Activated T-cell treated with anti-CD3 and anti-CD28 coated beads, Interleukin-2, amount 50 U/mL, for 24 hours (primary cell): ENCODE data around the gene BBS5.

ENCODE experiments used
- DNase-seq: peaks from one replicate; pipeline ENCODE4 v3.0.0-alpha.2; 2020
- H3K27ac Mint-ChIP-seq: 2 replicates; pipeline ENCODE4 v1.8.0; 2020; ENCODE audit warnings: mild to moderate bottlenecking, mixed read lengths
- H3K27me3 Mint-ChIP-seq: 2 replicates; pipeline ENCODE4 v1.8.0; 2020; ENCODE audit warnings: mixed read lengths
- H3K36me3 Mint-ChIP-seq: 2 replicates; pipeline ENCODE4 v1.8.0; 2020; ENCODE audit warnings: low read depth, mixed read lengths
- H3K4me1 Mint-ChIP-seq: 2 replicates; pipeline ENCODE4 v1.8.0; 2020; ENCODE audit warnings: low read depth, mixed read lengths
- H3K4me3 Mint-ChIP-seq: 2 replicates; pipeline ENCODE4 v1.8.0; 2020; ENCODE audit warnings: mild to moderate bottlenecking, moderate library complexity, mixed read lengths
- H3K9me3 Mint-ChIP-seq: 2 replicates; pipeline ENCODE4 v1.8.0; 2020; ENCODE audit warnings: mixed read lengths

BBS5 gene

GRCh38 chr2:169469952-169470572 is 9.2 kb upstream of the BBS5 start:
- no peaks in the 10 kb centered on the region for H3K9me3 Mint-ChIP-seq
- no peaks in the 10 kb centered on the region for H3K4me1 Mint-ChIP-seq
- DNase-seq = no peak
- no peaks in the 10 kb centered on the region for H3K36me3 Mint-ChIP-seq
- H3K27ac Mint-ChIP-seq = no peak overlapping the region
- no peaks in the 10 kb centered on the region for H3K27me3 Mint-ChIP-seq
- no peak overlapping the region for H3K4me3 Mint-ChIP-seq

DNA sequence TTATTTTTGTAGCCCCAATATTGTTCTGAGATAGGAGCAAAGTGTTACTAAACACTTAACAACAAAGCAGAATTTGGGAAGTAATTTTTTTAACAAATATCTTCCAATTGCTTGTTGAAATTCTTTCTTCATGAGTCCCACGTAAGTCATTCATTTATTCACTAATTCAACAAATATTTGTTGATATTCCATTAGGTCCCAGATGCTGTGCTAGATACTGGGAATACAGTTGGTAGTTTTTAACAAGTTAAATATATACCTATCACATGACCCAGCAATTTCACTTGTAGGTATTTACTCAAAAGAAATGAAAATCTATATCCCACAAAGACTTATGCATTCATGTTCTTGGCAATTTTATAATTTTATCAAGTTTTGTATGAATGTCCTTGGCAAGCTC is 7.0 kb upstream of the BBS5 start:
- Mint-ChIP-seq H3K27ac (no peak overlapping the region), H3K36me3 (no peaks in the 10 kb centered on the region), H3K4me3 (no peak overlapping the region), H3K9me3 (no peaks in the 10 kb centered on the region), H3K27me3 (no peaks in the 10 kb centered on the region), H3K4me1 (no peaks in the 10 kb centered on the region)
- DNase-seq = no peak

DNA sequence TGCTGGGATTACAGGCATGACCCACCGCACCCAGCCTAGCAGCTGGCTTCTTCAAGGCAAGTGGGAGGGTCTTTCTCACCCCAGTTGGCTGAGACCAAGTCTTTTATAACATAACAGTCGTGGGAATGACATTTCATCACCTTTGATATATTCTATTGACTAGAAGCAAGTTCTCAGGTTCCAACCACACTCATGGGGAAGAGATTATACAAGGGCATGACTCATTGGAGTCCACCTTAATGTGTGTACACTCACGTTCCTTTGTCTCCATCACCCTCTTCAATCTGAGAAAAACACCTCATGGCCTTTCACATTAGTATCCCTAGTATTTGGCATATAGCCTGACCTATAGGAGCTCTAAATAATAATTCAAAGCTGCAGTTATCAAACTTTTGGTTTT is 2.8 kb upstream of the BBS5 start:
- Mint-ChIP-seq H3K36me3 (peaks cover 3% of the 10 kb centered on the region), H3K27ac (no peak overlapping the region), H3K4me3 (no peak overlapping the region), H3K9me3 (no peaks in the 10 kb centered on the region), H3K4me1 (peaks cover 15% of the 10 kb centered on the region), H3K27me3 (no peaks in the 10 kb centered on the region)
- DNase-seq = no peak

GRCh38 chr2:169478339-169478738 is 955 bp upstream of the BBS5 start:
- no peaks in the 10 kb centered on the region for H3K27me3 Mint-ChIP-seq
- no peak for DNase-seq
- H3K9me3 Mint-ChIP-seq = no peaks in the 10 kb centered on the region
- H3K27ac Mint-ChIP-seq = no peak overlapping the region
- peak overlapping the region; percentile 88 for H3K4me3 Mint-ChIP-seq
- H3K4me1 Mint-ChIP-seq = peaks cover 15% of the 10 kb centered on the region
- peaks cover 4% of the 10 kb centered on the region for H3K36me3 Mint-ChIP-seq

DNA sequence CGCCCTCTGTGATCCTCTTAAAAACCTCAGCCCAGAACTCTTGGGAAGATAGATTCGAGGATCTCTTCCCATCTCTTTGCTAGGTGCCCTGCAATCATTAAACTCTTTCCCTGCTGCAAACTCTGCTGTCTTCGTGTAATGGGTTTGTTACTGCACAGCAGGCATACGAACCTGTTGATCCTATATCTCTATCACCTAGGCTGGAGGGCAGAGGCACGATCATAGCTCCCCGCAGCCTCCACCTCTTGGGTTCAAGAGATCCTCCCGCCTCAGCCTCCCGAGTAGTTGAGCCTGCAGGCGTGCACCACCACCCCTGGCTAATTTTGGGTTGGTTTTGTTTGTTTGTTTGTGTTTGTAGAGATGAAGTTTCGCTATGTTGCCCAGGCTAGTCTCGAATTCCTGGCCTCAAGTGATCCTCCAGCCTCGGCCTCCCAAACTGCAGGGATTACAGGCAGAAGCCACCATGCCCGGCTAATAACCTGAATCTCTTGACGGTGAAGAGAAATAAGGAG is 493 bp upstream of the BBS5 start:
- Mint-ChIP-seq H3K9me3 (no peaks in the 10 kb centered on the region), H3K36me3 (peaks cover 9% of the 10 kb centered on the region), H3K27ac (no peak overlapping the region), H3K4me1 (peaks cover 15% of the 10 kb centered on the region), H3K4me3 (peak overlapping the region; percentile 88), H3K27me3 (no peaks in the 10 kb centered on the region)
- no peak for DNase-seq

DNA sequence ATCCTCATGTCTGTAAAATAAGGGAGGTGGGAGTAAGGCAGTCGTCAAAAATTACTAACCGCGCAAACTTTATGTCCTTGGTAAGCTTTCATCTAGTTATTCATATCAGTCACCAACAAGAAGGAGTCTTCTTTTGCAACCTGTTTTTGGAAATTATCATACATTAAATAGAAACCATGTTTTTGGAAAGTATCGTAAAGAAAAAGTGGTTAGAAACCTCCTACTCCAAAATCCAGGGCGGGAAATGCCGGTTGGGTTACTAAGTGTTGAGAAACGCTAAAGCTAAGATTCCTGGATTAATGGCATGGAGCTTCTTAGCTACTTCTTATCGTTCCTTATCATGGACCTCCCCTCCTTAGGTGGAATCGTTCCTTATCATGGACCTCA is 778 bp downstream of the BBS5 start:
- peaks cover 16% of the 10 kb centered on the region for H3K36me3 Mint-ChIP-seq
- peak overlapping the region; percentile 77 for H3K27ac Mint-ChIP-seq
- DNase-seq = no peak
- peak overlapping the region; percentile 88 for H3K4me3 Mint-ChIP-seq
- H3K27me3 Mint-ChIP-seq = no peaks in the 10 kb centered on the region
- no peaks in the 10 kb centered on the region for H3K9me3 Mint-ChIP-seq
- peaks cover 15% of the 10 kb centered on the region for H3K4me1 Mint-ChIP-seq

DNA sequence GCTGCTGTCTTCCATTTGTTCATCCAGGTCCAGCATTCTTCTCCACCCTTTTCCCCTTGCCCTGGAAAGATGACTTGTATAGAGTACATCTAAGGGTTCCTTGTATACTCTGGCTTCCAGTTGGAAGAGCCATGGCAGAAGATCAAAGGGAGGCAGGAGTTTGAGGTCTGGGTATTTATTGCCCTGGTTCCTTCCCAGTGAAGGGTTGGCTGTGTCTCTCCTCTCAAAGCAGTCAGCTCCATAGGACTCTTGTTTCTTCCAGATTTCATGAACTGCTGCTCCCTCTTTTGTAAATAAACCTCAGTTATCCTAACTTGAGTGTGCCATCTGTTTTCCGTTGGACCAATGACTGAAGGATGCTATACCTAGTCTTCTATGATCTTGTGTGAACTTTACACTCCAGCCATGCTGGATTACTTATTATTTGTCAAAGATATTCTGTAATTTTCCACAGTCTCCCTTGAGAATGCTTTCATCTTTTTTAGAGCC is 6.4 kb downstream of the BBS5 start:
- Mint-ChIP-seq H3K27me3 (no peaks in the 10 kb centered on the region), H3K4me3 (no peak overlapping the region), H3K36me3 (peaks cover 32% of the 10 kb centered on the region), H3K4me1 (peaks cover 3% of the 10 kb centered on the region), H3K27ac (no peak overlapping the region), H3K9me3 (no peaks in the 10 kb centered on the region)
- no peak for DNase-seq

- Mint-ChIP-seq H3K4me3 (no peak overlapping the region), H3K36me3 (peaks cover 35% of the 10 kb centered on the region), H3K27me3 (no peaks in the 10 kb centered on the region), H3K4me1 (peaks cover 3% of the 10 kb centered on the region), H3K27ac (no peak overlapping the region), H3K9me3 (no peaks in the 10 kb centered on the region)
- DNase-seq = no peak
These were observed 7.2 kb downstream of the BBS5 start for GRCh38 chr2:169486487-169486886.

DNA sequence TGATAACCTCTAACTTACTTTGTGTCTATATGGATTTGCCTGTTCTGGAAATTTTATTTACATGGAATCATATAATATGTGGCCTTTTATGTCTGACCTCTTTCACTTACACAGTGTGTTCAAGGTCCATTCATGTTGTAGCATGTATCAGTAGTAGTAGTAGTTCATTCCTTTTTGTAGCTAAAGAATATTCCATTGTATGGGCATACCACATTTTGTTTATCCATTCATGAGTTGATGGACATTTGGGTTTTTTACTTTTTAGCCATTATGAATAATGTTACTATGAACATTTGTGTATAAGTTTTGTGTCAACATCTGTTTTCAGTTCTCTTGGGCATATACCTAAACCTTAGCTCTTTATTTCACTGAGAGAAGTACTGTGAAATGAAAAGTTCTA is 11.5 kb downstream of the BBS5 start:
- no peak overlapping the region for H3K27ac Mint-ChIP-seq
- peaks cover 3% of the 10 kb centered on the region for H3K4me1 Mint-ChIP-seq
- no peak overlapping the region for H3K4me3 Mint-ChIP-seq
- no peaks in the 10 kb centered on the region for H3K27me3 Mint-ChIP-seq
- no peak for DNase-seq
- peaks cover 26% of the 10 kb centered on the region for H3K36me3 Mint-ChIP-seq
- H3K9me3 Mint-ChIP-seq = no peaks in the 10 kb centered on the region

- peaks cover 3% of the 10 kb centered on the region for H3K4me1 Mint-ChIP-seq
- H3K27ac Mint-ChIP-seq = no peak overlapping the region
- H3K9me3 Mint-ChIP-seq = no peaks in the 10 kb centered on the region
- no peaks in the 10 kb centered on the region for H3K27me3 Mint-ChIP-seq
- H3K4me3 Mint-ChIP-seq = no peak overlapping the region
- DNase-seq = no peak
- H3K36me3 Mint-ChIP-seq = peaks cover 24% of the 10 kb centered on the region
These were observed 12.1 kb downstream of the BBS5 start for GRCh38 chr2:169491378-169491777.

GRCh38 chr2:169493360-169493759 is 14.1 kb downstream of the BBS5 start:
- no peak for DNase-seq
- peaks cover 21% of the 10 kb centered on the region for H3K36me3 Mint-ChIP-seq
- H3K9me3 Mint-ChIP-seq = no peaks in the 10 kb centered on the region
- H3K27me3 Mint-ChIP-seq = no peaks in the 10 kb centered on the region
- no peak overlapping the region for H3K27ac Mint-ChIP-seq
- no peak overlapping the region for H3K4me3 Mint-ChIP-seq
- no peaks in the 10 kb centered on the region for H3K4me1 Mint-ChIP-seq

- no peak overlapping the region for H3K4me3 Mint-ChIP-seq
- H3K27ac Mint-ChIP-seq = no peak overlapping the region
- no peaks in the 10 kb centered on the region for H3K4me1 Mint-ChIP-seq
- H3K9me3 Mint-ChIP-seq = no peaks in the 10 kb centered on the region
- no peak for DNase-seq
- no peaks in the 10 kb centered on the region for H3K27me3 Mint-ChIP-seq
- H3K36me3 Mint-ChIP-seq = peaks cover 17% of the 10 kb centered on the region
These were observed 16.1 kb downstream of the BBS5 start for GRCh38 chr2:169495310-169495928.

- Mint-ChIP-seq H3K36me3 (peaks cover 22% of the 10 kb centered on the region), H3K27me3 (no peaks in the 10 kb centered on the region), H3K4me1 (peaks cover 8% of the 10 kb centered on the region), H3K9me3 (no peaks in the 10 kb centered on the region), H3K27ac (no peak overlapping the region), H3K4me3 (no peak overlapping the region)
- DNase-seq = no peak
These were observed 25.4 kb downstream of the BBS5 start for GRCh38 chr2:169504651-169505050.

DNA sequence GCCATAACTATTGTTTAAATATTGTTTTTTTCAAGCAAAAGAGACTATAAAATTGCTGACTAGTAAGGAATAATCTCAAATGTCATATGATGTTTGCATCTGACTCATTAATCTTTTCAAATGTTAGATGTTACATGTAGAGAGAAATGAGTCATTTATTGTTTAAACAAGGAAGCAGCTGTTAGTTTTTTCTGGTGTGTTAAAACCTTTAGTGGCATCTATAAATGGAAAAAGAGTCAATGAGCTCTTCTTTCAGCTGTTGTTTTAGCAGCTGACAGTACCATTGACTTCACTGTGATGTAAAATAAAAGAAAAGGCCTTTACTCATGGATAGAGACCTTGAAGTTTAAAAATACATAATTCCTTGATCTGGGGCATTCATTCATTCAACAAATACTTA is 28.4 kb downstream of the BBS5 start:
- peaks cover 22% of the 10 kb centered on the region for H3K36me3 Mint-ChIP-seq
- peaks cover 8% of the 10 kb centered on the region for H3K4me1 Mint-ChIP-seq
- DNase-seq = no peak
- no peaks in the 10 kb centered on the region for H3K9me3 Mint-ChIP-seq
- no peak overlapping the region for H3K4me3 Mint-ChIP-seq
- no peaks in the 10 kb centered on the region for H3K27me3 Mint-ChIP-seq
- no peak overlapping the region for H3K27ac Mint-ChIP-seq

DNA sequence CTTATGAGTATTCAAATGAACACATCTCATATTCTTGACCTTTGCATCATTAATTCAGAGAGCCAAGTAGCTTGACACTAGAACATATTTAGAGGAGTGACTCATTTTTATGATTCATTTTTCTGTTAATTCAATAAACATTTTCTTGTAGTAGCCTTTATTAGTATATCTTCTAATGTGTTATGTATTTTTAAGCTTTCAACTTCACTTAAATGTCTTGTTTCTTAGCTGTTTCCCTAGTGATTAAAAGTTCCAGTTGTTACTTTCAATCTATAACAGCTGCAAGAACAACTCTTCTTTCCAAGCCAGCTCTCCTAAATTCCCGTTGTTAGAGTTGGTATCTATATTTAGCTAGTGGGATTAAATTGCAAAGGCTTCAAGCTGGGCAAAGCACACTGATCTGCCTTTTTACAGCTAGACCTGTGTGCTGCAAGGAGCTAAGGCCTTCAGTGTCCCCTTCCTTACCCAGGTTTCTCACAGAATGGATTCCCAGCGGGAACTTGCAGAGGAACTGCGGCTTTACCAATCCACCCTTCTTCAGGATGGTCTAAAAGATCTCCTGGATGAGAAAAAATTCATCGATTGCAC is 30.1 kb downstream of the BBS5 start, which contains the start of gene KLHL41:
Gene KLHL41, plus strand, starts transcription at position 405 of the 588 bp plus-strand sequence. Its CDS starts 77 bp downstream, at position 482.
- H3K4me3 Mint-ChIP-seq = no peak within 1 kb of the TSS
- H3K36me3 Mint-ChIP-seq = peaks cover 11% of the 10 kb centered on the region
- no peak within 1 kb of the TSS for H3K27ac Mint-ChIP-seq
- no peak for DNase-seq
- H3K27me3 Mint-ChIP-seq = no peaks in the 10 kb centered on the region
- H3K9me3 Mint-ChIP-seq = no peaks in the 10 kb centered on the region
- H3K4me1 Mint-ChIP-seq = peaks cover 8% of the 10 kb centered on the region
